Mesothelial cell of epicardium (in vitro differentiated cells): Measurements from ENCODE around the gene ZNF467. TPM values are rescaled to one million over a fixed set of nuclear protein-coding genes. Genes with fewer than 3 reads are reported as not detected.

Experiments used
- DNase-seq, 2 experiments: peaks; one replicate each; pipeline ENCODE4 v3.0.0; 2021; ENCODE audit warnings: low spot score in 2 of 2; ENCODE audit not compliant: unreplicated experiment in 2 of 2
- H3K27ac Mint-ChIP-seq: 2 replicates; pipeline ENCODE4 v1.8.0; 2021; ENCODE audit warnings: mixed read lengths
- H3K27me3 Mint-ChIP-seq: 2 replicates; pipeline ENCODE4 v1.8.0; 2021; ENCODE audit warnings: low read depth, mixed read lengths
- H3K36me3 Mint-ChIP-seq: 2 replicates; pipeline ENCODE4 v1.8.0; 2021; ENCODE audit warnings: mixed read lengths
- H3K4me1 Mint-ChIP-seq: 2 replicates; pipeline ENCODE4 v1.8.0; 2021; ENCODE audit warnings: mixed read lengths
- H3K4me3 Mint-ChIP-seq: 2 replicates; pipeline ENCODE4 v1.8.0; 2021; ENCODE audit warnings: mild to moderate bottlenecking, moderate library complexity, mixed read lengths
- H3K9me3 Mint-ChIP-seq: 2 replicates; pipeline ENCODE4 v1.8.0; 2021; ENCODE audit warnings: mixed read lengths
- total RNA-seq: library from RNA; stranded (reverse); gene quantifications from 3 replicates; pipeline ENCODE4 v1.2.1, GENCODE V29; 2021
- TF ChIP-seq, protein P1 (sequence below): fragments of 200-600 bp; sonication (generic); IDR thresholded peaks from one replicate; pipeline ENCODE4 v1.5.0; 2021; ENCODE audit warnings: antibody characterized with exemption; ENCODE audit not compliant: unreplicated experiment

The ZNF467 gene
- total RNA-seq, 1 donor from 2014 or later, result 38.9 TPM

DNA sequence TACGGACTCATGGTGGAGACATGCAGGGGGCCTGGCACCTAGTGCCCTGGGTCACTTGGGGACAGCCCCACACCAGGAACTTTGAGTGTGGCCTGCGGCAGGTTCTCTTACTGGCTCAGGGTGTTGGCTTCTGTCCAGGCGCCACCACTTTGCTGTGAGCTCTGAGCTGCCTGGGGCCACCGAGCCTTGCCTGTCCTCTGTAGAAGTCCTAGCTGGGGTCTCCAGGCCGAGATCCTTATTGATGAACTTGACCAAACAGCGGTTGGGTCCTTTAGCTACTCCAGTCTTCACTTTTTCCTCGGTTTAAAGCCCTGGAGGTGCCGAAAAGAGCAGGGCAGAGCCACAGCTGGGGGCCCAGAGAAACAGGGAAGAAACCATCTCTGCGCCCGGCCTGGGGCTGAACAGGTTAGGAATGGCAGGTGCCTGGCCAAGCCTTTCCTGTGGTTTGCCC, 41.3 kb downstream of the ZNF467 start:
- Mint-ChIP-seq H3K4me1 (peaks cover under 1% of the 10 kb centered on the region), H3K9me3 (no peaks in the 10 kb centered on the region), H3K4me3 (no peak overlapping the region), H3K36me3 (peaks cover 7% of the 10 kb centered on the region), H3K27me3 (peaks cover 2% of the 10 kb centered on the region), H3K27ac (no peak overlapping the region)
- TF ChIP-seq, protein P1, sequence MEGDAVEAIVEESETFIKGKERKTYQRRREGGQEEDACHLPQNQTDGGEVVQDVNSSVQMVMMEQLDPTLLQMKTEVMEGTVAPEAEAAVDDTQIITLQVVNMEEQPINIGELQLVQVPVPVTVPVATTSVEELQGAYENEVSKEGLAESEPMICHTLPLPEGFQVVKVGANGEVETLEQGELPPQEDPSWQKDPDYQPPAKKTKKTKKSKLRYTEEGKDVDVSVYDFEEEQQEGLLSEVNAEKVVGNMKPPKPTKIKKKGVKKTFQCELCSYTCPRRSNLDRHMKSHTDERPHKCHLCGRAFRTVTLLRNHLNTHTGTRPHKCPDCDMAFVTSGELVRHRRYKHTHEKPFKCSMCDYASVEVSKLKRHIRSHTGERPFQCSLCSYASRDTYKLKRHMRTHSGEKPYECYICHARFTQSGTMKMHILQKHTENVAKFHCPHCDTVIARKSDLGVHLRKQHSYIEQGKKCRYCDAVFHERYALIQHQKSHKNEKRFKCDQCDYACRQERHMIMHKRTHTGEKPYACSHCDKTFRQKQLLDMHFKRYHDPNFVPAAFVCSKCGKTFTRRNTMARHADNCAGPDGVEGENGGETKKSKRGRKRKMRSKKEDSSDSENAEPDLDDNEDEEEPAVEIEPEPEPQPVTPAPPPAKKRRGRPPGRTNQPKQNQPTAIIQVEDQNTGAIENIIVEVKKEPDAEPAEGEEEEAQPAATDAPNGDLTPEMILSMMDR, result no peak
- no peak for DNase-seq

GRCh38 chr7:149731207-149731955, 42.0 kb downstream of the ZNF467 start:
- Mint-ChIP-seq H3K9me3 (no peaks in the 10 kb centered on the region), H3K4me3 (no peak overlapping the region), H3K36me3 (peaks cover 7% of the 10 kb centered on the region), H3K27me3 (no peaks in the 10 kb centered on the region), H3K4me1 (no peaks in the 10 kb centered on the region), H3K27ac (no peak overlapping the region)
- TF ChIP-seq, protein P1, result no peak
- no peak for DNase-seq

GRCh38 chr7:149729983-149730801, 43.2 kb downstream of the ZNF467 start:
- Mint-ChIP-seq H3K36me3 (peaks cover 9% of the 10 kb centered on the region), H3K4me3 (no peak overlapping the region), H3K27ac (no peak overlapping the region), H3K4me1 (no peaks in the 10 kb centered on the region), H3K27me3 (no peaks in the 10 kb centered on the region), H3K9me3 (no peaks in the 10 kb centered on the region)
- no peak for DNase-seq
- TF ChIP-seq, protein P1, result no peak

DNA sequence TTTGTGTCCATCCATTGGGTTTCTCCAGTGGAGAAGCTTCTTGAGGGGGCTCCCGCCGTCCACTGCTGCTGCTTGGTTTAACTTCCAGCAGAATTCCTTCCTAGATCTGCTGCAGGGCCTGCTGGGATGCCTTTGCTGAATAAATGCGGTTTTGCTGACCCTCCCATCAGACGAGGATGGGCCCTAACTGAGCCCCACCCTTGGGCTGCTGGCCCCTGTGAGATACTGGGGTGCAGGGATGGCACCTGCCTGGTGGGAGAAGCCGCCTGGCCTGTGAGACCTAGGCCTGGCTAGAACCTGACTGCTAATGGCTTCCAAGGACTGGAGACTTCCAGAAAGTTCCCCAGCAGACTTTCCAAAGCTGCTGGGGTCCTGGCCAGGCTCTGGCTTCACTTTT, 43.8 kb downstream of the ZNF467 start:
- H3K9me3 Mint-ChIP-seq, result no peaks in the 10 kb centered on the region
- TF ChIP-seq, protein P1, result no peak
- no peaks in the 10 kb centered on the region for H3K27me3 Mint-ChIP-seq
- H3K36me3 Mint-ChIP-seq, result peaks cover 9% of the 10 kb centered on the region
- no peaks in the 10 kb centered on the region for H3K4me1 Mint-ChIP-seq
- DNase-seq, result no peak
- H3K27ac Mint-ChIP-seq, result no peak overlapping the region
- no peak overlapping the region for H3K4me3 Mint-ChIP-seq

- Mint-ChIP-seq H3K36me3 (peaks cover 11% of the 10 kb centered on the region), H3K27me3 (no peaks in the 10 kb centered on the region), H3K27ac (no peak overlapping the region), H3K4me3 (no peak overlapping the region), H3K4me1 (no peaks in the 10 kb centered on the region), H3K9me3 (no peaks in the 10 kb centered on the region)
- no peak for DNase-seq
- TF ChIP-seq, protein P1, result no peak
Observed at GRCh38 chr7:149728491-149729375, 44.7 kb downstream of the ZNF467 start.
